Adrenal gland (tissue), 5 donors: ENCODE measurements around the gene SYNM.

ENCODE experiments used
- CTCF ChIP-seq, 6 experiments: fragments of 450-650 bp in 4 of 6; fragments of 200-600 bp in 2 of 6; sonication (generic) in 1 of 6; IDR thresholded peaks; 1 replicate in 5 of 6; 2 replicates in 1 of 6; pipeline versions ENCODE4 v1.5.1 to v1.8.0; 2016 to 2021; ENCODE audit warnings: antibody characterized with exemption in 6 of 6, mild to moderate bottlenecking in 2 of 6, moderate library complexity in 1 of 6
- POLR2A ChIP-seq, 2 donors: fragments of 450-650 bp; IDR thresholded peaks; one replicate each; pipeline ENCODE4 v1.6.1; 2017; ENCODE audit warnings: antibody characterized with exemption in 2 of 2, mild to moderate bottlenecking in 2 of 2, moderate library complexity in 1 of 2
- donor health status: DM: no; HTN: no; CAD: no.

GRCh38 chr15:99148851-99149276, 44.0 kb downstream of the SYNM start:
- TF ChIP-seq CTCF (IDR thresholded peaks at IDR 0.05) (no peak), POLR2A (IDR thresholded peaks at IDR 0.05) (no peak)
